HG02763 (cell line): ENCODE data around the gene OSBPL2.

Source experiments
- ATAC-seq: cut with Tn5 transposase; IDR thresholded peaks from one replicate; pipeline ENCODE4 v1.9.1; 2021; ENCODE audit warnings: mild to moderate bottlenecking, moderate library complexity; ENCODE audit not compliant: unreplicated experiment

The OSBPL2 gene

GRCh38 chr20:62219992-62220665, 18.2 kb upstream of the OSBPL2 start, which contains the start of gene HRH3:
Gene HRH3 (minus strand): TSS chr20:62220278. CDS start chr20:62219970, 308 bp downstream.
- no peak for ATAC-seq

- no peak for ATAC-seq
Observed at GRCh38 chr20:62220666-62221568, 17.4 kb upstream of the OSBPL2 start.

GRCh38 chr20:62222266-62222850, 16.0 kb upstream of the OSBPL2 start:
- ATAC-seq: no peak

- no peak for ATAC-seq
Observed at GRCh38 chr20:62222972-62223371, 15.3 kb upstream of the OSBPL2 start.

DNA sequence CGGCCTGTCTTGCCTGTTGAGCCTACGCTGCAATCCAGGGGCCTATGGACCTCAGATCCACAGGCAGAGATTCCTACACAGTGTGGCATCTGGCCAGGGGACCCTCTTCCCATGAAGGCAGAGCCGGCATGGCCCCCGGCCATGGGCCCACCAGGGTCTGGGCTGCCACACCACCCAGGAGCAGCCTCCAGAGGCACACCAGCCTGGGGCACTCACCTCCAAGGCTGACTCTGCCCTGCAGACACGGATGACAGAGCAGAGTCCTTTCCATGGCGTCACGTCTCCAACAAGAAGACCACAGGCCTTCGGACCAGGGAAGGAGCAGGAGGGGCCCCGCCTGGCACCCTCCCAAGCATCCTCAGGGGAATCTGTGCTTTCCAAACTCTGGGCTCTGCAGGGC, 14.8 kb upstream of the OSBPL2 start:
- no peak for ATAC-seq

DNA sequence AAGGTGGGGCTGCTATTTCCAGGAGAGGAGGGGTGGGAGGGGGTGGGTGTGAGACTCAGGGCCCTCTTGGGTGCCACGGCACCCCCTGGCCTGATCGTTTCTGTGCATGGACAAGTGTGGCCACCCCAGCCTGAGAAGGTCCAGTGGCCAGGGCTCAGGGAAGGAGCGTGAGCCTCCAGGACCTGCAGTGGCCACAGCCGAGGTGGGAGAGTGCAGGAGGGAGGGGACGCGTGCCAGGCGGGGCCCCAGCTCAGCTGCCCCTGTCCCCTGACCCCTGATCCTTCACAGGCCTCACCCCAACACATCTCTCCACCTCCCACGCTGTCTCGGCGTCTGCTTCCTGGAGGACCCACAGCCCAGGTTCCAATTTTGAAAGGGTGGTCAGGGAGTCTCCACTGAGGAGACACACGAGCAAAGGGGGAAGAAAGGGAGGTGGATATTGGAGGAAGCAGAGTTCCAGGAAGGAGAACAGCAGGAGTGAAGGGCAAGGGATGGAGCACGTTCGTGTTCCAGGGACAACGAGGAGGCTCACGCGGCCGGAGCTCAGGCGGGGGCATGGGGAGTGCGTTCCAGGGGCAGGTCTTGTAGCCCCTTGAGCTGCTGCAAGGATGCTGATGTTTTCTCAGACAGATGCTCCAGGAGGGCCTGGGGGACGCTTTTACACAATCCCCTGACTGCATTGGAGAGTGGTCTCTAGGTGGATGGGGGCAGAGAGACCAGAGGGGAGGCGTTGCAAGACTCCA, 14.0 kb upstream of the OSBPL2 start:
- ATAC-seq: no peak

GRCh38 chr20:62225026-62225425, 13.3 kb upstream of the OSBPL2 start:
- ATAC-seq: no peak

GRCh38 chr20:62225820-62226635, 12.3 kb upstream of the OSBPL2 start:
- ATAC-seq: no peak

GRCh38 chr20:62226707-62227590, 11.4 kb upstream of the OSBPL2 start:
- no peak for ATAC-seq

GRCh38 chr20:62227591-62227976, 10.7 kb upstream of the OSBPL2 start:
- ATAC-seq: no peak

GRCh38 chr20:62227977-62228958, 10.1 kb upstream of the OSBPL2 start:
- no peak for ATAC-seq

GRCh38 chr20:62228982-62229545, 9.3 kb upstream of the OSBPL2 start:
- ATAC-seq: no peak

- no peak for ATAC-seq
Observed at GRCh38 chr20:62229667-62230066, 8.7 kb upstream of the OSBPL2 start.

DNA sequence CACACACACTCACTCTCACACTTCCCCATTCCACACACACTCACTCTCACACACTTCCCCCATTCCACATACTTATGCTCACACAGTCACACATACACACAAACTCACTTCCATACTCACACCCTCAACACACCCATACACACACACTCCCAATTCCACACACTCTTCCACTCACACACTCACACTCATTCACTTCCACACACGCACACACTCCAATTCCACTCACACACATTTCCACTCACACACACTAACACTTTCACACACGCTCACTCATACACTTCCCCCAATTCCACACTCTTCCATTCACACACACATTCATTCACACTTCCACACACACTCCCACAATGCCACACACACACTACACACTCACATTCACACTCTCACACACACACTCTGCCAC, 8.0 kb upstream of the OSBPL2 start:
- ATAC-seq: no peak

- ATAC-seq: no peak
Observed at GRCh38 chr20:62230696-62231095, 7.6 kb upstream of the OSBPL2 start.

GRCh38 chr20:62231292-62231691, 7.0 kb upstream of the OSBPL2 start:
- no peak for ATAC-seq

GRCh38 chr20:62232194-62232593, 6.1 kb upstream of the OSBPL2 start:
- ATAC-seq: no peak
